GM23248 (cell line): ENCODE measurements around the gene EDIL3.

Experiments
- EZH2 ChIP-seq: fragments of 200-600 bp; sonication (generic); IDR thresholded peaks from 2 replicates; pipeline ENCODE4 v1.6.1; 2018; ENCODE audit warnings: antibody characterized with exemption, mild to moderate bottlenecking; ENCODE audit not compliant: insufficient read depth, poor library complexity, severe bottlenecking
- EZH2phosphoT487 ChIP-seq: fragments of 200-600 bp; sonication (generic); IDR thresholded peaks from 2 replicates; pipeline ENCODE4 v1.6.1; 2018; ENCODE audit warnings: antibody characterized with exemption, moderate library complexity, mild to moderate bottlenecking, low read depth; ENCODE audit not compliant: insufficient read depth

DNA sequence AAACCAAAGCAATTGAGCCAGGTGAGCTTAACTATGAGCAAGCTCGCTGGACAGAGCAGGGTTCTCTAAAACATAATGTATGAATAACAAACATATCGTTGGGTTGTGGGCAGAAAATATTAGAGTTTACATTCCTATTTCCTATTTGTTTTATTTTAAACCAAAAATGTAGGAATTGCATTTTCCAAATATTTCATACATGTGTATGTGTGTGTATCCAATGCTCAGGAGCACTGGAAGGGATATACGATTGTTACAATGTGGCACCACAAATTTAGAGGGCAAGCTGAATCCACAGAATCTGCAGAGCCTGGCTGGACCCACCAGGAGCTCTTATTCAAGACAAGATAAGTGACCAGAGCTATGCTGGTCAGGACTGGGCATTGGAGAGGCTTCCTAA is 338.7 kb downstream of the EDIL3 start:
- TF ChIP-seq EZH2: no peak
- TF ChIP-seq EZH2phosphoT487: no peak
